ENCODE data around the gene LIF.

DNA sequence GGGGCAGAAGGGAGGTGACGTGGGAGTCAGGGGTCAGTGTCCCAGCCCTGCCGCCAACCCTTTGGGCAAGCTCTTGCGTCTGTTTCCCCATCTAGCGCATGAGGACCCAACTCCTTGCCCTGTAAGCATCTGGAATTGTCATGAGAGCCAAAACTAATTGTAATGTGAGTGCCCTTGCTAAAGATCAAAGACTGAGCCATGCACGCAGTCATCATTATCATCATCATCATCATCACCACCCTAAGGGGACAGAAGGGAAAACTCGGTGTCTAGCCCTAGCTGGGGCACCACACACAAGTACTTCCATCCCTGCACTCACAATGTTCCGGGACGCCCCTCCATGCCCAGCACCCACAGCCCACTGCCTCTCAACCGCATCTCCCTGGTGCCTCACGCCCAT, 2.5 kb downstream of the LIF start:
- TF ChIP-seq POLR2AphosphoS5 (IDR thresholded peaks at IDR 0.05; ENCODE audit: low read depth, low read length) = no peak; the same call in 1 of the 2 replicates
- TF ChIP-seq, protein P1, sequence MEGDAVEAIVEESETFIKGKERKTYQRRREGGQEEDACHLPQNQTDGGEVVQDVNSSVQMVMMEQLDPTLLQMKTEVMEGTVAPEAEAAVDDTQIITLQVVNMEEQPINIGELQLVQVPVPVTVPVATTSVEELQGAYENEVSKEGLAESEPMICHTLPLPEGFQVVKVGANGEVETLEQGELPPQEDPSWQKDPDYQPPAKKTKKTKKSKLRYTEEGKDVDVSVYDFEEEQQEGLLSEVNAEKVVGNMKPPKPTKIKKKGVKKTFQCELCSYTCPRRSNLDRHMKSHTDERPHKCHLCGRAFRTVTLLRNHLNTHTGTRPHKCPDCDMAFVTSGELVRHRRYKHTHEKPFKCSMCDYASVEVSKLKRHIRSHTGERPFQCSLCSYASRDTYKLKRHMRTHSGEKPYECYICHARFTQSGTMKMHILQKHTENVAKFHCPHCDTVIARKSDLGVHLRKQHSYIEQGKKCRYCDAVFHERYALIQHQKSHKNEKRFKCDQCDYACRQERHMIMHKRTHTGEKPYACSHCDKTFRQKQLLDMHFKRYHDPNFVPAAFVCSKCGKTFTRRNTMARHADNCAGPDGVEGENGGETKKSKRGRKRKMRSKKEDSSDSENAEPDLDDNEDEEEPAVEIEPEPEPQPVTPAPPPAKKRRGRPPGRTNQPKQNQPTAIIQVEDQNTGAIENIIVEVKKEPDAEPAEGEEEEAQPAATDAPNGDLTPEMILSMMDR (IDR thresholded peaks at IDR 0.05) = no peak
- TF ChIP-seq, protein P2, sequence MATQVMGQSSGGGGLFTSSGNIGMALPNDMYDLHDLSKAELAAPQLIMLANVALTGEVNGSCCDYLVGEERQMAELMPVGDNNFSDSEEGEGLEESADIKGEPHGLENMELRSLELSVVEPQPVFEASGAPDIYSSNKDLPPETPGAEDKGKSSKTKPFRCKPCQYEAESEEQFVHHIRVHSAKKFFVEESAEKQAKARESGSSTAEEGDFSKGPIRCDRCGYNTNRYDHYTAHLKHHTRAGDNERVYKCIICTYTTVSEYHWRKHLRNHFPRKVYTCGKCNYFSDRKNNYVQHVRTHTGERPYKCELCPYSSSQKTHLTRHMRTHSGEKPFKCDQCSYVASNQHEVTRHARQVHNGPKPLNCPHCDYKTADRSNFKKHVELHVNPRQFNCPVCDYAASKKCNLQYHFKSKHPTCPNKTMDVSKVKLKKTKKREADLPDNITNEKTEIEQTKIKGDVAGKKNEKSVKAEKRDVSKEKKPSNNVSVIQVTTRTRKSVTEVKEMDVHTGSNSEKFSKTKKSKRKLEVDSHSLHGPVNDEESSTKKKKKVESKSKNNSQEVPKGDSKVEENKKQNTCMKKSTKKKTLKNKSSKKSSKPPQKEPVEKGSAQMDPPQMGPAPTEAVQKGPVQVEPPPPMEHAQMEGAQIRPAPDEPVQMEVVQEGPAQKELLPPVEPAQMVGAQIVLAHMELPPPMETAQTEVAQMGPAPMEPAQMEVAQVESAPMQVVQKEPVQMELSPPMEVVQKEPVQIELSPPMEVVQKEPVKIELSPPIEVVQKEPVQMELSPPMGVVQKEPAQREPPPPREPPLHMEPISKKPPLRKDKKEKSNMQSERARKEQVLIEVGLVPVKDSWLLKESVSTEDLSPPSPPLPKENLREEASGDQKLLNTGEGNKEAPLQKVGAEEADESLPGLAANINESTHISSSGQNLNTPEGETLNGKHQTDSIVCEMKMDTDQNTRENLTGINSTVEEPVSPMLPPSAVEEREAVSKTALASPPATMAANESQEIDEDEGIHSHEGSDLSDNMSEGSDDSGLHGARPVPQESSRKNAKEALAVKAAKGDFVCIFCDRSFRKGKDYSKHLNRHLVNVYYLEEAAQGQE (IDR thresholded peaks at IDR 0.05; ENCODE audit: insufficient read depth in 1 of 2, low read depth in 2 of 2, low read length in 1 of 2) = no peak

Measured in Panc1 (cell line).